Mucosa of descending colon (tissue), 3 donors: Measurements from ENCODE around the gene ACOXL. TPM values are rescaled to one million over a fixed set of nuclear protein-coding genes. Genes with fewer than 3 reads are reported as not detected.
A peak's percentile ranks its signal among the peaks of the same experiment; 100 is the strongest.

Experiments used
- ATAC-seq: fragments of 200-7000 bp; cut with Tn5 transposase; one replicate; pipeline ENCODE4 v1.9.1; 2020; ENCODE audit warnings: mild to moderate bottlenecking, moderate library complexity
- DNase-seq, 3 donors: peaks; one replicate each; pipeline ENCODE4 v3.0.0-alpha.2; 2020
- H3K36me3 ChIP-seq: fragments of 200-600 bp; one replicate; pipeline ENCODE4 v1.8.0; 2021; ENCODE audit warnings: low read depth, mild to moderate bottlenecking
- H3K4me1 ChIP-seq: fragments of 200-600 bp; one replicate; pipeline ENCODE4 v1.8.0; 2021; ENCODE audit warnings: low read depth, mild to moderate bottlenecking
- H3K4me3 ChIP-seq: fragments of 200-600 bp; one replicate; pipeline ENCODE4 v1.8.0; 2021; ENCODE audit warnings: mild to moderate bottlenecking
- H3K9me3 ChIP-seq: fragments of 200-600 bp; one replicate; pipeline ENCODE4 v1.8.0; 2021; ENCODE audit warnings: mild to moderate bottlenecking
- intact Hi-C, 2 donors: fragments of 100-400 bp; cut with DNase I in 1 of 2; cut with micrococcal nuclease in 1 of 2; formaldehyde crosslinking; loops; one replicate each; pipeline versions ENCODE4 v1.11.0 to v1.11.1; 2022; cut with DNase I, micrococcal nuclease
- total RNA-seq, 3 donors: library from RNA; stranded (reverse); fragmentation: NEBNext Ultra II Directional in 2 of 3; extraction: Animal tissue kit (Norgen Biotek cat#: 25700) in 2 of 3; gene quantifications; one replicate each; pipeline versions ENCODE4 v1.2.1 to v1.2.4, GENCODE V29; 2021 to 2023
- TF ChIP-seq, protein P1 (sequence below): fragments of 200-600 bp; IDR thresholded peaks from one replicate; pipeline ENCODE4 v1.8.0; 2022; ENCODE audit warnings: antibody characterized with exemption, mild to moderate bottlenecking
- donor health status: DM: no; HTN: no; CAD: no; lungs with moderate emphysema.
- donor health status: DM: no; HTN: no; CAD: no.
- donor health status: DM: no; HTN: yes; CAD: no.

The ACOXL gene
- total RNA-seq, 3 donors from 2014 or later: 0.51 to 1.2 (median 0.87) TPM

DNA sequence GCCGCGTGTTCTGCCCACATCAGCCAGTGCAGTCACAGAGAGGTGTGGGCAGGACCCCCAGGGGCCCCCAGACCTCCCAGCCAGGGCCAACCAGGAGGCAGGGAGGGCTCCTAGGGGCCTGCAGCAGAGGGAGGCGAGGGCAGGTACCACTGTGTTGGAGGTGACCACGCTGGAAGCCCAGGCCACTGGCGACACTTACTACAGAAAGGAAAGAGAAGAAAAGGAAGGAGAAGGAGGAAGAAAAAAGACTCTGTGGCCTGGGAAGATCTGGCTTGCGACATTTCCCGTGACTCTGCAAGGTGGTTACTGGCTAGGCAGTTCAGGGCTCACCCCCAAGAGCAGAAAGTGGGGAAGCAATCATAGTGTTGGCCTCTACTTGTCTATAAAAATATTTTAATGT, 290.3 kb downstream of the ACOXL start:
- ATAC-seq: no peak
- Histone ChIP-seq H3K4me1 (peaks cover 6% of the 10 kb centered on the region), H3K36me3 (no peaks in the 10 kb centered on the region), H3K9me3 (no peaks in the 10 kb centered on the region), H3K4me3 (no peak overlapping the region)
- intact Hi-C loops: no loop called here
- TF ChIP-seq, protein P1, sequence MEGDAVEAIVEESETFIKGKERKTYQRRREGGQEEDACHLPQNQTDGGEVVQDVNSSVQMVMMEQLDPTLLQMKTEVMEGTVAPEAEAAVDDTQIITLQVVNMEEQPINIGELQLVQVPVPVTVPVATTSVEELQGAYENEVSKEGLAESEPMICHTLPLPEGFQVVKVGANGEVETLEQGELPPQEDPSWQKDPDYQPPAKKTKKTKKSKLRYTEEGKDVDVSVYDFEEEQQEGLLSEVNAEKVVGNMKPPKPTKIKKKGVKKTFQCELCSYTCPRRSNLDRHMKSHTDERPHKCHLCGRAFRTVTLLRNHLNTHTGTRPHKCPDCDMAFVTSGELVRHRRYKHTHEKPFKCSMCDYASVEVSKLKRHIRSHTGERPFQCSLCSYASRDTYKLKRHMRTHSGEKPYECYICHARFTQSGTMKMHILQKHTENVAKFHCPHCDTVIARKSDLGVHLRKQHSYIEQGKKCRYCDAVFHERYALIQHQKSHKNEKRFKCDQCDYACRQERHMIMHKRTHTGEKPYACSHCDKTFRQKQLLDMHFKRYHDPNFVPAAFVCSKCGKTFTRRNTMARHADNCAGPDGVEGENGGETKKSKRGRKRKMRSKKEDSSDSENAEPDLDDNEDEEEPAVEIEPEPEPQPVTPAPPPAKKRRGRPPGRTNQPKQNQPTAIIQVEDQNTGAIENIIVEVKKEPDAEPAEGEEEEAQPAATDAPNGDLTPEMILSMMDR: no peak
- DNase-seq: peak in 1 of 3 donors; percentile 25

DNA sequence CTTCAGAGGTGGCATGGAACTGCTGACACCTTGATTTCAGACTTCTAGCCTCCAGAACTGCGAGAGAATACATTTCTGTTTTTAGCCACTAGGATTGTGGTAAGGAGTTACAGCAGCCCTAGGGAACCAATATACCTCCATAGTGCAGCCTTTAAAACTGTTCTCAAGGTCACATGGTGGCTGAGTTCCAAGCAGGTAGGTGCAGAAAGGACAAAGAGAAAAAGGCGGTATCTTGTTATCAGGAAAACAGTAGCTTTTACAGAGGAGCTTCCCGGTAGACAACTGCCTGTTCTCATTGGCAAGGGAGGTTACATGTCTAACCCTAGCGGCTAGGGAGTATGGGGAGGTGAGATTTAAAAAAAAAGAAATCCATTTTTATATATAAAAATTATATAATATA, 292.1 kb downstream of the ACOXL start:
- no peaks in the 10 kb centered on the region for H3K36me3 ChIP-seq
- TF ChIP-seq, protein P1: no peak
- peaks cover 12% of the 10 kb centered on the region for H3K4me1 ChIP-seq
- intact Hi-C loops: no loop called here
- no peak overlapping the region for H3K4me3 ChIP-seq
- ATAC-seq (peak; percentile 75), DNase-seq (peak in 1 of 3 donors; percentile 73)
- peaks cover 5% of the 10 kb centered on the region for H3K9me3 ChIP-seq

DNA sequence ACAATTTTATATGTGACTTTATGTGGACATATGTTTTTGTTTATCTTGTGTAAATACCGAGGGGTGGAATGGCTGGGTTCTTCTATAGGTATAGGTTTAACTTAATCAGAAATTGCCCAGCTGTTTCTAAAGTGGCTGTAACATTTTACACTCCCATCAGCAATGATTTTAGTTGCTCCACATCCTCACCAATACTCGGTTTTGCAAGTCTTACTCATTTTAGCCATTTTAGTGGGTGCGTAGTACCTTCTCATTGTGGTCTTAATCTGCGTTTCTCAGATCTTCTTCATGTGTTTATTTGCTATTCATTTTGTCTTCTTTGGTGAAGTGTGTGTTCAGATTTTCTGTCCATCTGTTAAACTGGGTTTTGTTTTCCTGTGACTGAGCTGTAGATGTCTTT, 292.9 kb downstream of the ACOXL start:
- Histone ChIP-seq H3K4me1 (peaks cover 15% of the 10 kb centered on the region), H3K4me3 (no peak overlapping the region), H3K36me3 (no peaks in the 10 kb centered on the region), H3K9me3 (peaks cover 5% of the 10 kb centered on the region)
- peak; percentile 23 for ATAC-seq
- TF ChIP-seq, protein P1: no peak
- intact Hi-C loops: no loop called here
- no peak for DNase-seq

DNA sequence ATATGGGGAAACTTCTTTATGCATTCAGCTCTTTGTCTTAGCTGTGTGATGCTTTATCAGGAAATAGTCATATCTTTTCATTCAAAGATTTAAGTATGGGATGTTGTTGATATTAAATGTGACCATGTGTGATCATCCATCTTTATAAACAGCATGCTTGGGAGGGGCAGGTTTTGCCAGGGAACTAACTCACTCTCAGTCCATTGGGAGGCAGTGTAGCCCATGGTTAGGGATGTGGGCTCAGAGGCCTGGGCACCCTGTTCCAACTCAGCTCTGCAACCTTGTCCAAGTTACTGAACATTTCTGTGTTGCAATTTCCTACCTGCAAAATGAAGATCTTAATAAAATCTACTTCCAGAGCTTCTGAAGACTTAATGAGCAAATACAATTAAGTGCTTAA, 296.3 kb downstream of the ACOXL start:
- Histone ChIP-seq H3K4me3 (no peak overlapping the region), H3K9me3 (peaks cover 5% of the 10 kb centered on the region), H3K4me1 (peaks cover 44% of the 10 kb centered on the region), H3K36me3 (no peaks in the 10 kb centered on the region)
- intact Hi-C loops: no loop called here
- ATAC-seq (peak; percentile 22), DNase-seq (peak in 1 of 3 donors; percentile 42)
- TF ChIP-seq, protein P1: no peak

DNA sequence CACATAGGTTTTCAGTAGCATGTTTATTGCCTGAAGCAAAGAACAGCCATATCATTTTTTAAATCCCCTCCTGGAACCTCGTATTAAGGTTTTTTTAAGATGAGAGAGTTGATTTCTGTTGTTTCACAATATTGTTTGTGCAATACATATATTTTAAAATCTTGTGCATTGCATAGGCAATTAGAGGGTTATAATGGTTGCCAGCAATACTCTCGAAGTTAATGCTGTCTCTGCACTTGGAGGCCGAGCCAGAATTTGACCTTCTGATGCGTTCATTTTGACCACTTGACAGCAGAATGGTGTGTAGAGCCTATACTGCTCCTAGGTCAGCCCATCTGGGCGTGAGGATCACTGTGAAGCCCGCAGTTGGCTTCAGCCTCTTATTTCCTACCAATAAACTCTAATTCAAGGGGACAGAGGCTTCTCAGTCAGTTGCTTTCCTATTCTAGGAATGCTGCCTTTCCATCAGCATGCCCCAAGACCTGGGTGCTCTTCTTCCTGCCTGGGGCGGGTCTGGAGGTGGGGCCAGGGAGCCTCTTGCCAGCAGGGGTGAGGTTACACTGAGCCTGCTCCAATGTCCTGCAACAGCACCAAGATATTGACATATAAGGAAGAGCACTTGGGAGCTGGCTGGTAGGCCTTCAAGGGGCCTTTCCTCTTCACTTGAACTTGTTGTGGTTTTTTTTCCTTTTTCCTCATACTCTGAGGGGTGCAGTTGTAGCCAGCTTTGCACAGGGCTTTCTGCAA, 297.0 kb downstream of the ACOXL start:
- peaks cover 5% of the 10 kb centered on the region for H3K9me3 ChIP-seq
- intact Hi-C loops: no loop called here

More for the DNA sequence above, 297.0 kb downstream of the ACOXL start:
- ATAC-seq (peak; percentile 72), DNase-seq (peak; percentile 76 to 86 (median 81))
- no peaks in the 10 kb centered on the region for H3K36me3 ChIP-seq
- TF ChIP-seq, protein P1: no peak
- H3K4me1 ChIP-seq: peaks cover 48% of the 10 kb centered on the region
- H3K4me3 ChIP-seq: no peak overlapping the region
